GM21367 (cell line): ENCODE data around the gene FBXO44.

Experiments
- ATAC-seq: cut with Tn5 transposase; IDR thresholded peaks from one replicate; pipeline ENCODE4 v1.9.1; 2021; ENCODE audit not compliant: unreplicated experiment

Gene FBXO44

GRCh38 chr1:11706292-11706691 is 51.6 kb downstream of the FBXO44 start:
- ATAC-seq = no peak

GRCh38 chr1:11707621-11708276 is 53.1 kb downstream of the FBXO44 start:
- no peak for ATAC-seq

GRCh38 chr1:11708554-11709350 is 54.1 kb downstream of the FBXO44 start:
- no peak for ATAC-seq

- no peak for ATAC-seq
Measured at GRCh38 chr1:11711490-11711889, 56.8 kb downstream of the FBXO44 start.

GRCh38 chr1:11712285-11712684 is 57.6 kb downstream of the FBXO44 start:
- no peak for ATAC-seq
